Astrocyte (in vitro differentiated cells and primary cell): ENCODE results near the gene ZDHHC21. TPM values are rescaled to one million over a fixed set of nuclear protein-coding genes. Genes with fewer than 3 reads are reported as not detected.

Source experiments
- DNase-seq: peaks from one replicate; pipeline ENCODE4 v3.0.0-alpha.2; 2010; ENCODE audit warnings: low read depth
- FAIRE-seq: peaks from 2 replicates; lab custom pipeline; 2011; peaks lifted over from hg19 to GRCh38; lab: Jason Lieb, UNC
- H2AFZ ChIP-seq: 2 replicates; pipeline ENCODE4 v1.6.0; 2012; ENCODE audit warnings: low read depth, low read length, inconsistent platforms
- H3K27ac ChIP-seq: 2 replicates; pipeline ENCODE4 v1.5.1; 2011; ENCODE audit warnings: low read depth, low read length, inconsistent platforms
- H3K27me3 ChIP-seq: 2 replicates; pipeline ENCODE4 v1.6.0; 2011; ENCODE audit warnings: low read length, inconsistent platforms; ENCODE audit not compliant: insufficient read depth
- H3K36me3 ChIP-seq: 2 replicates; pipeline ENCODE4 v1.5.1; 2011; ENCODE audit warnings: low read length, inconsistent platforms; ENCODE audit not compliant: insufficient read depth
- H3K4me1 ChIP-seq: 2 replicates; pipeline ENCODE4 v1.5.1; 2011; ENCODE audit warnings: low read length, inconsistent platforms; ENCODE audit not compliant: insufficient read depth
- H3K4me2 ChIP-seq: 2 replicates; pipeline ENCODE4 v1.6.0; 2012; ENCODE audit warnings: low read length, inconsistent platforms
- H3K4me3 ChIP-seq: 2 replicates; pipeline ENCODE4 v1.5.1; 2011; ENCODE audit warnings: low read depth, mild to moderate bottlenecking, low read length, inconsistent platforms; ENCODE audit not compliant: insufficient read depth
- H3K79me2 ChIP-seq: 2 replicates; pipeline ENCODE4 v1.6.0; 2012; ENCODE audit warnings: mild to moderate bottlenecking, low read length, inconsistent platforms; ENCODE audit not compliant: insufficient read depth
- H3K9ac ChIP-seq: 2 replicates; pipeline ENCODE4 v1.6.0; 2012; ENCODE audit warnings: mild to moderate bottlenecking, low read length, inconsistent platforms
- H3K9me3 ChIP-seq: 2 replicates; pipeline ENCODE4 v1.5.1; 2012; ENCODE audit warnings: low read depth, mild to moderate bottlenecking, low read length, inconsistent platforms; ENCODE audit not compliant: insufficient read depth
- H4K20me1 ChIP-seq: 2 replicates; pipeline ENCODE4 v1.6.0; 2012; ENCODE audit warnings: low read length, inconsistent platforms; ENCODE audit not compliant: insufficient read depth
- H3K27ac Mint-ChIP-seq: one replicate; pipeline ENCODE4 v1.8.0; 2021; ENCODE audit warnings: mild to moderate bottlenecking, mixed read lengths; ENCODE audit not compliant: unreplicated experiment
- H3K27me3 Mint-ChIP-seq: one replicate; pipeline ENCODE4 v1.8.0; 2021; ENCODE audit warnings: low read depth, mixed read lengths; ENCODE audit not compliant: unreplicated experiment
- H3K36me3 Mint-ChIP-seq: one replicate; pipeline ENCODE4 v1.8.0; 2021; ENCODE audit warnings: low read depth, mixed read lengths; ENCODE audit not compliant: unreplicated experiment
- H3K4me1 Mint-ChIP-seq: one replicate; pipeline ENCODE4 v1.8.0; 2021; ENCODE audit warnings: low read depth, mixed read lengths; ENCODE audit not compliant: unreplicated experiment
- H3K4me3 Mint-ChIP-seq: one replicate; pipeline ENCODE4 v1.8.0; 2021; ENCODE audit warnings: mild to moderate bottlenecking, moderate library complexity, mixed read lengths; ENCODE audit not compliant: unreplicated experiment
- H3K9me3 Mint-ChIP-seq: one replicate; pipeline ENCODE4 v1.8.0; 2021; ENCODE audit warnings: mild to moderate bottlenecking, mixed read lengths; ENCODE audit not compliant: unreplicated experiment
- CTCF ChIP-seq: IDR thresholded peaks from 2 replicates; pipeline ENCODE4 v1.5.1; 2011; ENCODE audit warnings: low read depth, mild to moderate bottlenecking, inconsistent platforms, low read length, moderate library complexity; ENCODE audit not compliant: insufficient read depth
- EZH2 ChIP-seq: IDR thresholded peaks from 2 replicates; pipeline ENCODE4 v1.6.1; 2012; ENCODE audit warnings: mild to moderate bottlenecking, low read length, inconsistent platforms; ENCODE audit not compliant: insufficient read depth
- total RNA-seq: library from RNA; stranded (reverse); gene quantifications from 2 replicates; pipeline ENCODE4 v1.2.1, GENCODE V29; 2021

The ZDHHC21 gene
- total RNA-seq, 1 donor from 2014 or later = 9.8 TPM

DNA sequence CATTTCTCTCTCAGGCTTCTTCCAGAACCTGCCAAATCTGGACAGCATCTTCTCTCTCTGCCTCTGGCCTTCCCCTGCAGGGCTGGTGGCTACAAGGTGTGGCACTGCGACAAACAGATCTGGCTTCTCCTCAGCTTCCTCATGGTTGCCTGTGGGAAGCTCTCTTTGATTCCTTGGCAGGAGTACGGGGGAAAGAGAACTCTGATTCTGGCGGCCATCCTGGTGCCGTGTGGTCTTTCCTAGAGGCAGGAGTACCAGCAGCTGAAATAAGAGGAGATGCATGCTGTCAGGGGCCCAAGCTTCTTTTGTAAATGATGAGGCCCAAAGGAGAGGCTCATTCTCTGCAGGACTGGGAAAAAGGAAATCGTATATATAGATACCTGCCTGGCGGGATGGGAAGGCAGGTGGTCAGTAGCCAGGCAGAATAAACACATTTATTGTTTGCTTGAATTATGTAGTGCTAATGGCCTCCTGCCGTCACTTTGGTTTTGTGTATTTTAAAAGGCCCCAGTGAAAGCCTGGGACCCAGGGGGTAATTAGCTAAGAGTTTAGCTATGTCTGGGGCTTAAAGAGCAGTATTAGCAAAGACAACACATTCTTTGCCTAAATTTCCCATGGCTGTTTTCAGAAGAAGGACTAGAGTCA lies 29.3 kb upstream of the ZDHHC21 start, which contains the start of gene CER1:
CER1 (minus strand) TSS at position 343 of the 645 bp plus-strand sequence; CDS start at position 282, 61 bp downstream.
- FAIRE-seq = no peak
- Histone ChIP-seq H3K4me2 (no peak within 1 kb of the TSS), H3K27ac (no peak within 1 kb of the TSS), H3K36me3 (no peaks in the 10 kb centered on the region), H3K4me1 (no peaks in the 10 kb centered on the region), H3K4me3 (no peak within 1 kb of the TSS), H3K9me3 (no peaks in the 10 kb centered on the region), H2AFZ (no peak within 1 kb of the TSS), H4K20me1 (no peaks in the 10 kb centered on the region), H3K27me3 (no peaks in the 10 kb centered on the region), H3K79me2 (no peaks in the 10 kb centered on the region), H3K9ac (no peak within 1 kb of the TSS)
- H3K27me3 Mint-ChIP-seq = no peaks in the 10 kb centered on the region
- H3K4me3 Mint-ChIP-seq = no peak within 1 kb of the TSS
- no peaks in the 10 kb centered on the region for H3K36me3 Mint-ChIP-seq
- no peak for DNase-seq
- no peak for TF ChIP-seq EZH2
- no peak for TF ChIP-seq CTCF
- no peaks in the 10 kb centered on the region for H3K9me3 Mint-ChIP-seq
- H3K4me1 Mint-ChIP-seq = peaks cover 14% of the 10 kb centered on the region
- peak within 1 kb of the TSS; percentile 14 for H3K27ac Mint-ChIP-seq

GRCh38 chr9:14719231-14719923 lies 26.1 kb upstream of the ZDHHC21 start:
- no peak overlapping the region for H3K9ac ChIP-seq
- H3K4me2 ChIP-seq = no peak overlapping the region
- no peaks in the 10 kb centered on the region for H3K27me3 ChIP-seq
- no peaks in the 10 kb centered on the region for H3K36me3 ChIP-seq
- no peaks in the 10 kb centered on the region for H4K20me1 ChIP-seq
- Mint-ChIP-seq H3K4me3 (no peak overlapping the region), H3K27ac (no peak overlapping the region), H3K36me3 (no peaks in the 10 kb centered on the region), H3K9me3 (no peaks in the 10 kb centered on the region), H3K4me1 (peaks cover 17% of the 10 kb centered on the region), H3K27me3 (no peaks in the 10 kb centered on the region)
- no peaks in the 10 kb centered on the region for H3K4me1 ChIP-seq
- H3K79me2 ChIP-seq = no peaks in the 10 kb centered on the region
- H2AFZ ChIP-seq = no peak overlapping the region
- H3K27ac ChIP-seq = no peak overlapping the region
- H3K9me3 ChIP-seq = no peaks in the 10 kb centered on the region
- no peak for DNase-seq
- TF ChIP-seq EZH2 (no peak), CTCF (no peak)
- H3K4me3 ChIP-seq = no peak overlapping the region
- no peak for FAIRE-seq

- H3K4me2 ChIP-seq = no peak overlapping the region
- no peaks in the 10 kb centered on the region for H3K4me1 ChIP-seq
- Mint-ChIP-seq H3K4me1 (peaks cover 20% of the 10 kb centered on the region), H3K27ac (no peak overlapping the region), H3K36me3 (no peaks in the 10 kb centered on the region), H3K4me3 (no peak overlapping the region), H3K9me3 (peaks cover under 1% of the 10 kb centered on the region), H3K27me3 (no peaks in the 10 kb centered on the region)
- H3K27me3 ChIP-seq = no peaks in the 10 kb centered on the region
- H3K9ac ChIP-seq = no peak overlapping the region
- H3K4me3 ChIP-seq = no peak overlapping the region
- H3K36me3 ChIP-seq = no peaks in the 10 kb centered on the region
- DNase-seq (no peak), FAIRE-seq (no peak)
- no peaks in the 10 kb centered on the region for H3K9me3 ChIP-seq
- no peaks in the 10 kb centered on the region for H3K79me2 ChIP-seq
- H2AFZ ChIP-seq = no peak overlapping the region
- H3K27ac ChIP-seq = no peak overlapping the region
- TF ChIP-seq CTCF (no peak), EZH2 (no peak)
- H4K20me1 ChIP-seq = no peaks in the 10 kb centered on the region
Measured at GRCh38 chr9:14715102-14715501, 21.9 kb upstream of the ZDHHC21 start.
